Stimulated activated CD8-positive, alpha-beta memory T cell treated with anti-CD3 and anti-CD28 coated beads, Interleukin-4, amount 100 ng/mL, for 48 hours (primary cell): ENCODE results near the gene FOXL3.
A peak's percentile ranks its signal among the peaks of the same experiment; 100 is the strongest.

Experiments
- DNase-seq: peaks from one replicate; pipeline ENCODE4 v3.0.0-alpha.2; 2020

The FOXL3 gene

GRCh38 chr7:255721-256361 is 34.1 kb upstream of the FOXL3 start:
- no peak for DNase-seq

GRCh38 chr7:256461-256940 is 33.5 kb upstream of the FOXL3 start:
- DNase-seq, result no peak

- DNase-seq, result no peak
Measured at GRCh38 chr7:256981-257646, 32.9 kb upstream of the FOXL3 start.

GRCh38 chr7:257647-257992 is 32.4 kb upstream of the FOXL3 start:
- DNase-seq, result no peak

GRCh38 chr7:258476-259190 is 31.3 kb upstream of the FOXL3 start:
- DNase-seq, result no peak

- DNase-seq, result no peak
Measured at GRCh38 chr7:259191-259505, 30.8 kb upstream of the FOXL3 start.

- DNase-seq, result no peak
Measured at GRCh38 chr7:259751-260405, 30.1 kb upstream of the FOXL3 start.

GRCh38 chr7:260441-261281 is 29.3 kb upstream of the FOXL3 start:
- DNase-seq, result no peak

GRCh38 chr7:261341-262250 is 28.4 kb upstream of the FOXL3 start:
- DNase-seq, result no peak

GRCh38 chr7:262251-262572 is 27.8 kb upstream of the FOXL3 start:
- no peak for DNase-seq

GRCh38 chr7:262631-263311 is 27.2 kb upstream of the FOXL3 start:
- peak; percentile 96 for DNase-seq

- peak; percentile 60 for DNase-seq
Measured at GRCh38 chr7:263483-264351, 26.3 kb upstream of the FOXL3 start.

GRCh38 chr7:264541-265191 is 25.3 kb upstream of the FOXL3 start:
- DNase-seq, result no peak

GRCh38 chr7:265192-265997 is 24.6 kb upstream of the FOXL3 start:
- DNase-seq, result no peak

- no peak for DNase-seq
Measured at GRCh38 chr7:265998-266850, 23.7 kb upstream of the FOXL3 start.

- DNase-seq, result no peak
Measured at GRCh38 chr7:266851-267840, 22.8 kb upstream of the FOXL3 start.

GRCh38 chr7:268991-269390 is 21.0 kb upstream of the FOXL3 start:
- DNase-seq, result no peak
